ENCODE results near the gene LOXL1.
A peak's percentile ranks its signal among the peaks of the same experiment; 100 is the strongest.
"Not testable (repeated sequence)": the region's sequence is repeated elsewhere in the genome, so short reads cannot be mapped to it uniquely, and the experiment has no call there.

The LOXL1 gene

DNA sequence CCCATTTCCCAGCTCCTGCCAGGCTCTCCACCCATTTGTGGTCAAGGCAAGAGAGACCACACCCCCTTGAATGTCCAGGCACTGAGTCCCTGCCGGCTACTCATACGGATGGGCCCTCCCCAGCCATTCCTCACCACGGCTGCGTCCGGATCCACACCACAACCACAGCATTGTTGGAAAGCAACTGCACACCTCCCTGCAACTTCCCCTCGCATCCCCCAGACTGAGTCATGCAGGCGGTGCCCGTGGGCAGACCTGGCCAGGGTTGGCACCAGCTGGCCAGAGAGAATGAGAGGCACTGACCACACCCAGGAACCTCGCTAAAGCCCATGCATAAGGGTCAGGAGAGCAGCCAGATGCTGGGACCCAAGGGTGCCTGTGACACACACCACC lies 30.5 kb downstream of the LOXL1 start:
- Histone ChIP-seq H3K36me3 (ENCODE audit: low read depth) (no peaks in the 10 kb centered on the region), H3K27me3 (ENCODE audit: insufficient read depth, poor library complexity, severe bottlenecking) (no peaks in the 10 kb centered on the region), H3K4me1 (ENCODE audit: insufficient read depth, poor library complexity, severe bottlenecking) (peaks cover 22% of the 10 kb centered on the region), H3K9me3 (ENCODE audit: severe bottlenecking) (no peaks in the 10 kb centered on the region), H3K4me3 (ENCODE audit: severe bottlenecking) (no peak overlapping the region), H3K27ac (ENCODE audit: poor library complexity, severe bottlenecking) (peak overlapping the region; percentile 66)
- DNase-seq (ENCODE audit: low spot score) (peak; percentile 96), ATAC-seq (ENCODE audit: low read depth) (peak; percentile 95)
- TF ChIP-seq, protein P1, sequence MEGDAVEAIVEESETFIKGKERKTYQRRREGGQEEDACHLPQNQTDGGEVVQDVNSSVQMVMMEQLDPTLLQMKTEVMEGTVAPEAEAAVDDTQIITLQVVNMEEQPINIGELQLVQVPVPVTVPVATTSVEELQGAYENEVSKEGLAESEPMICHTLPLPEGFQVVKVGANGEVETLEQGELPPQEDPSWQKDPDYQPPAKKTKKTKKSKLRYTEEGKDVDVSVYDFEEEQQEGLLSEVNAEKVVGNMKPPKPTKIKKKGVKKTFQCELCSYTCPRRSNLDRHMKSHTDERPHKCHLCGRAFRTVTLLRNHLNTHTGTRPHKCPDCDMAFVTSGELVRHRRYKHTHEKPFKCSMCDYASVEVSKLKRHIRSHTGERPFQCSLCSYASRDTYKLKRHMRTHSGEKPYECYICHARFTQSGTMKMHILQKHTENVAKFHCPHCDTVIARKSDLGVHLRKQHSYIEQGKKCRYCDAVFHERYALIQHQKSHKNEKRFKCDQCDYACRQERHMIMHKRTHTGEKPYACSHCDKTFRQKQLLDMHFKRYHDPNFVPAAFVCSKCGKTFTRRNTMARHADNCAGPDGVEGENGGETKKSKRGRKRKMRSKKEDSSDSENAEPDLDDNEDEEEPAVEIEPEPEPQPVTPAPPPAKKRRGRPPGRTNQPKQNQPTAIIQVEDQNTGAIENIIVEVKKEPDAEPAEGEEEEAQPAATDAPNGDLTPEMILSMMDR (IDR thresholded peaks at IDR 0.05; ENCODE audit: poor library complexity, severe bottlenecking) = no peak

DNA sequence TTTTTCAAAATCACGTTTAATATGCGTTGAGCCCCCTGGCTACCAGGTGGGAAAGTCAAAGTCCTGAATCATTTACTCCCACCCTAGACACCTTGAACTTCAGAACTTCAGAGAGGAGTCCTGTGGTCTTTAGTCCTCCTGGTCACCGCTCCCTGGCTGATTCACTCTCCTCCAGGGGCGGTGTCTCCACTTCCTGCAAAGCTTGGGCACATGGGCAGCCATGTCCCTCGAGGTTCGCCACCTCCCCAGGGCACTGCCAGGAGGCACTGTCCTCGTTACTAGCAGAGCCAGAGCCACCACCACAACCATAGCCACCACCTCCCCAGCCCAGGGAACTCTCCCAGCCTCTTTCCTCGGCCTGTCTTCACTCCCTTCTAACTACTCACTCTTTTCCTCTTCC lies 31.0 kb downstream of the LOXL1 start:
- H3K36me3 ChIP-seq (ENCODE audit: low read depth) = no peaks in the 10 kb centered on the region
- peaks cover 22% of the 10 kb centered on the region for H3K4me1 ChIP-seq (ENCODE audit: insufficient read depth, poor library complexity, severe bottlenecking)
- TF ChIP-seq, protein P1 (IDR thresholded peaks at IDR 0.05; ENCODE audit: poor library complexity, severe bottlenecking) = no peak
- peak overlapping the region; percentile 66 for H3K27ac ChIP-seq (ENCODE audit: poor library complexity, severe bottlenecking)
- ATAC-seq (ENCODE audit: low read depth) (no peak), DNase-seq (ENCODE audit: low spot score) (peak; percentile 67)
- no peak overlapping the region for H3K4me3 ChIP-seq (ENCODE audit: severe bottlenecking)
- H3K27me3 ChIP-seq (ENCODE audit: insufficient read depth, poor library complexity, severe bottlenecking) = no peaks in the 10 kb centered on the region
- no peaks in the 10 kb centered on the region for H3K9me3 ChIP-seq (ENCODE audit: severe bottlenecking)

GRCh38 chr15:73957785-73958184 lies 31.5 kb downstream of the LOXL1 start:
- Histone ChIP-seq H3K36me3 (ENCODE audit: low read depth) (no peaks in the 10 kb centered on the region), H3K27me3 (ENCODE audit: insufficient read depth, poor library complexity, severe bottlenecking) (no peaks in the 10 kb centered on the region), H3K9me3 (ENCODE audit: severe bottlenecking) (no peaks in the 10 kb centered on the region), H3K4me1 (ENCODE audit: insufficient read depth, poor library complexity, severe bottlenecking) (peaks cover 22% of the 10 kb centered on the region), H3K4me3 (ENCODE audit: severe bottlenecking) (no peak overlapping the region), H3K27ac (ENCODE audit: poor library complexity, severe bottlenecking) (peak overlapping the region; percentile 66)
- ATAC-seq (ENCODE audit: low read depth) (no peak), DNase-seq (ENCODE audit: low spot score) (no peak)
- TF ChIP-seq, protein P1 (IDR thresholded peaks at IDR 0.05; ENCODE audit: poor library complexity, severe bottlenecking) = no peak

DNA sequence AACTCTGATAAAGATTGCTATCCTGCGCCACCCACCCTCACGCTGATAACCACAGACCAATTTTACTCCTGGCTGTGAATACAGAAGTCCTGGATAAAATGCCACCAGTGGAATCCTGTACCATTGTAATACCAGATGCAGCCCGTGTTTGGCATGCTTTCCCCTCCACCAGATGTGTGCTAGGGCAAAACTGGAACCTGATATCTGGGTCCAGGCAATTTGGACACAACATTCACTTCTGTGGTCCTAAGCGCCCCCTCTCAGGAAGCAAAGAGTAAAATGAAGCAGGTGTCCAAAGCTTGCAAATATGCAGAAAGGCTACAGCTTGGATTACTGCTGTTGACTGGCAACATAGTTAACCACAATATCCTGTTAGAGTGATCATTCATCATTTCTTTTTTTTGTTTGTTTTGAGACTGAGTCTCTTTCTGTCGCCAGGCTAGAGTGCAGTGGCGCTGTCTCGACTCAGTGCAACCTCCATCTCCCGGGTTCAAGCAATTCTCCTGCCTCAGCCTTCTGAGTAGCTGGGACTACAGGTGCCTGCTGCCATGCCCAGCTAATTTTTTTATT lies 32.8 kb downstream of the LOXL1 start:
- Histone ChIP-seq H3K36me3 (ENCODE audit: low read depth) (no peaks in the 10 kb centered on the region), H3K27ac (ENCODE audit: poor library complexity, severe bottlenecking) (peak overlapping the region; percentile 0), H3K4me1 (ENCODE audit: insufficient read depth, poor library complexity, severe bottlenecking) (peaks cover 22% of the 10 kb centered on the region), H3K27me3 (ENCODE audit: insufficient read depth, poor library complexity, severe bottlenecking) (no peaks in the 10 kb centered on the region), H3K4me3 (ENCODE audit: severe bottlenecking) (no peak overlapping the region), H3K9me3 (ENCODE audit: severe bottlenecking) (no peaks in the 10 kb centered on the region)
- ATAC-seq (ENCODE audit: low read depth) (no peak), DNase-seq (ENCODE audit: low spot score) (peak; percentile 17)
- TF ChIP-seq, protein P1 (IDR thresholded peaks at IDR 0.05; ENCODE audit: poor library complexity, severe bottlenecking) = peak; percentile 33

- H3K36me3 ChIP-seq (ENCODE audit: low read depth) = no peaks in the 10 kb centered on the region
- no peak for ATAC-seq (ENCODE audit: low read depth)
- no peak overlapping the region for H3K4me3 ChIP-seq (ENCODE audit: severe bottlenecking)
- H3K27ac ChIP-seq (ENCODE audit: poor library complexity, severe bottlenecking) = no peak overlapping the region
- DNase-seq (ENCODE audit: low spot score) = peak; percentile 43
- H3K27me3 ChIP-seq (ENCODE audit: insufficient read depth, poor library complexity, severe bottlenecking) = no peaks in the 10 kb centered on the region
- TF ChIP-seq, protein P1 (IDR thresholded peaks at IDR 0.05; ENCODE audit: poor library complexity, severe bottlenecking) = no peak
- no peaks in the 10 kb centered on the region for H3K9me3 ChIP-seq (ENCODE audit: severe bottlenecking)
- H3K4me1 ChIP-seq (ENCODE audit: insufficient read depth, poor library complexity, severe bottlenecking) = peaks cover 22% of the 10 kb centered on the region
Measured at GRCh38 chr15:73959801-73960200, 33.5 kb downstream of the LOXL1 start.

GRCh38 chr15:73960472-73961070 lies 34.3 kb downstream of the LOXL1 start:
- H3K9me3 ChIP-seq (ENCODE audit: severe bottlenecking); H3K36me3 ChIP-seq (ENCODE audit: low read depth); H3K27ac ChIP-seq (ENCODE audit: poor library complexity, severe bottlenecking); H3K4me3 ChIP-seq (ENCODE audit: severe bottlenecking); ATAC-seq (ENCODE audit: low read depth); H3K27me3 ChIP-seq (ENCODE audit: insufficient read depth, poor library complexity, severe bottlenecking): not testable (repeated sequence)
- H3K4me1 ChIP-seq (ENCODE audit: insufficient read depth, poor library complexity, severe bottlenecking) = peaks cover 22% of the 10 kb centered on the region
- peak; percentile 2 for DNase-seq (ENCODE audit: low spot score)

Measured in RWPE2 (cell line).